Activated T-cell treated with anti-CD3 and anti-CD28 coated beads, Interleukin-2, amount 50 U/mL, for 72 hours (primary cell): ENCODE results near the gene SLC44A4. TPM values are rescaled to one million over a fixed set of nuclear protein-coding genes. Genes with fewer than 3 reads are reported as not detected.
"Not testable (repeated sequence)": the region's sequence is repeated elsewhere in the genome, so short reads cannot be mapped to it uniquely, and the experiment has no call there.

Experiments
- ATAC-seq, 2 donors: fragments of 150-1000 bp; cut with Tn5 transposase; replicated peaks in 1 of 2; 2 replicates each; pipeline ENCODE4 v1.10.0; 2021; ENCODE audit warnings: moderate library complexity in 2 of 2, mild to moderate bottlenecking in 1 of 2
- DNase-seq, 2 donors: peaks; one replicate each; pipeline ENCODE4 v3.0.0; 2021 to 2022; ENCODE audit warnings: mixed read lengths in 1 of 2
- H3K27ac Mint-ChIP-seq: one replicate; pipeline ENCODE4 v1.8.0; 2022; ENCODE audit warnings: mild to moderate bottlenecking, moderate library complexity, mixed read lengths
- H3K27me3 Mint-ChIP-seq: one replicate; pipeline ENCODE4 v1.8.0; 2022; ENCODE audit warnings: low read depth, mixed read lengths
- H3K36me3 Mint-ChIP-seq, 2 donors: one replicate each; pipeline ENCODE4 v1.8.0; 2022; ENCODE audit warnings: mixed read lengths in 2 of 2, mild to moderate bottlenecking in 1 of 2; ENCODE audit not compliant: insufficient read depth in 2 of 2
- H3K4me1 Mint-ChIP-seq: one replicate; pipeline ENCODE4 v1.8.0; 2022; ENCODE audit warnings: low read depth, mixed read lengths
- H3K4me3 Mint-ChIP-seq, 2 donors: one replicate each; pipeline ENCODE4 v1.8.0; 2022; ENCODE audit warnings: mild to moderate bottlenecking in 2 of 2, mixed read lengths in 2 of 2, moderate library complexity in 2 of 2
- H3K9me3 Mint-ChIP-seq, 2 donors: one replicate each; pipeline ENCODE4 v1.8.0; 2022; ENCODE audit warnings: mixed read lengths in 2 of 2
- total RNA-seq, 2 donors: library from RNA; stranded (reverse); gene quantifications; one replicate each; pipeline ENCODE4 v1.2.3, GENCODE V29; 2022

SLC44A4 gene
- total RNA-seq = under 1 TPM; 0.22 to 0.23 TPM

DNA sequence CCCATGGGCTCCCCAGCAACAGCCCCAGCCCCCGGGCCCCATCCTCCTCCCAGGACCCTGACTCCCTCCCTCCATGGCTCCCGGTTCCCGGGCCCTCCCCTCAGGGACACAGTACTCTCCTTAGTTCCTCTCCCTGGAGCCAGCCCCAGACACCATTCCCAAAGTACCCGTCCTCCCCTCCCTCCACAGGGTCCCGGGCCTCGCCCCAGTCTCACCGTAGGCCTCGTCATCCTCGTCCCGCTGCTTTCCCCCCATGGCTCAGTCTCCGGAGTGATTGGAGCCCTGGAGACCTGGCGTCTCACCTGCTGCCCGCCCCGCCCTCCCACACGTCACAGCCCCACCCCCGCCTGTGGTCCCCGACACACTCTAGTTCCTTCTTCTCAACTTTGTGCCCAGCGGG is at the start of gene SLC44A4:
SLC44A4 (minus strand) TSS at position 272 of the 400 bp plus-strand sequence; CDS start at position 255, 17 bp downstream.
- Mint-ChIP-seq H3K9me3 (no peaks in the 10 kb centered on the region), H3K4me1 (peaks cover 4% of the 10 kb centered on the region), H3K27ac (no peak within 1 kb of the TSS), H3K36me3 (peaks cover 8% of the 10 kb centered on the region in 2 donors), H3K4me3 (no peak within 1 kb of the TSS), H3K27me3 (no peaks in the 10 kb centered on the region)
- no peak for DNase-seq
- ATAC-seq = no peak

DNA sequence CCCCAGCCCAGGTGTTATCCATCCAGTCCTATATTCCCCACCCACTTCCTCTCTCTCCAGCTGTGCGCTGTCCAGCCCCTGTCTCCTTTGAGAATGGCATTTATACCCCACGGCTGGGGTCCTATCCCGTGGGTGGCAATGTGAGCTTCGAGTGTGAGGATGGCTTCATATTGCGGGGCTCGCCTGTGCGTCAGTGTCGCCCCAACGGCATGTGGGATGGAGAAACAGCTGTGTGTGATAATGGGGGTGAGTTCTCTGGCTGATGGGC is 49.8 kb upstream of the SLC44A4 start:
- H3K4me3 Mint-ChIP-seq = no peak overlapping the region
- ATAC-seq (no peak), DNase-seq (no peak)
- H3K36me3 Mint-ChIP-seq = no peaks in the 10 kb centered on the region
- no peaks in the 10 kb centered on the region for H3K4me1 Mint-ChIP-seq
- H3K27me3 Mint-ChIP-seq = no peaks in the 10 kb centered on the region
- no peaks in the 10 kb centered on the region for H3K9me3 Mint-ChIP-seq
- H3K27ac Mint-ChIP-seq = no peak overlapping the region

DNA sequence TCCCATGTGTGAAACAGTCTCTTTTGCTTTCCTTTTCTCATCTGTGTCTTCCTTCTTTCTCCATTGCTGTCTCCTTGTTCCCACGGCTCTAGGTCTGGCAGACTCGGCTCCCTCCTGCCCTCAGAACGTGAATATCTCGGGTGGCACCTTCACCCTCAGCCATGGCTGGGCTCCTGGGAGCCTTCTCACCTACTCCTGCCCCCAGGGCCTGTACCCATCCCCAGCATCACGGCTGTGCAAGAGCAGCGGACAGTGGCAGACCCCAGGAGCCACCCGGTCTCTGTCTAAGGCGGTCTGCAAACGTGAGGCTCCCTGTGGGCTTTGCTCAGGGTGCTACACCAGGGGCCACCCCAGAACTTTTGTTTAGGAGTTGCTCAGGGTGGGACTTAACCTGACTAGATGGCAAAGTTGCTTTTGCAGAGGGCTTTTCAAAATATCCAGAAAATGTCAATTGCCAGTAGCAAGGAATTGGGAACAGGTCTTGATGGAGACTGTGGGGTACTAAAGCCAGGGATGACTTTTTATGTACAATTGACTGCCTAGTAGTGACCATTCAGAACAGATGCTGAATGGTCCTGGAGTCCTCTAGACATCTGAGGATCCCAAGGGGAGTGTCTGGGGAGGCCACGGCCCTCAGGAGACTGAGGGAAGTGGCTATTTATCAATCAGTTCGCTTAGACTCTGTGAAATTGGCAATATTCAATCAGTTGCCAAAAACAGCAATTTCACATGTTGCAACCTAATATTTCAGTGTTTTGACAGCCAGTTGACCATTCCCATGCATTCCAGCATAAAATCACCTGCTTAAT is 49.3 kb upstream of the SLC44A4 start:
- Mint-ChIP-seq H3K9me3 (no peaks in the 10 kb centered on the region), H3K27me3 (no peaks in the 10 kb centered on the region), H3K4me1 (no peaks in the 10 kb centered on the region), H3K27ac (no peak overlapping the region), H3K4me3 (no peak overlapping the region), H3K36me3 (no peaks in the 10 kb centered on the region)
- ATAC-seq (no peak), DNase-seq (no peak)

DNA sequence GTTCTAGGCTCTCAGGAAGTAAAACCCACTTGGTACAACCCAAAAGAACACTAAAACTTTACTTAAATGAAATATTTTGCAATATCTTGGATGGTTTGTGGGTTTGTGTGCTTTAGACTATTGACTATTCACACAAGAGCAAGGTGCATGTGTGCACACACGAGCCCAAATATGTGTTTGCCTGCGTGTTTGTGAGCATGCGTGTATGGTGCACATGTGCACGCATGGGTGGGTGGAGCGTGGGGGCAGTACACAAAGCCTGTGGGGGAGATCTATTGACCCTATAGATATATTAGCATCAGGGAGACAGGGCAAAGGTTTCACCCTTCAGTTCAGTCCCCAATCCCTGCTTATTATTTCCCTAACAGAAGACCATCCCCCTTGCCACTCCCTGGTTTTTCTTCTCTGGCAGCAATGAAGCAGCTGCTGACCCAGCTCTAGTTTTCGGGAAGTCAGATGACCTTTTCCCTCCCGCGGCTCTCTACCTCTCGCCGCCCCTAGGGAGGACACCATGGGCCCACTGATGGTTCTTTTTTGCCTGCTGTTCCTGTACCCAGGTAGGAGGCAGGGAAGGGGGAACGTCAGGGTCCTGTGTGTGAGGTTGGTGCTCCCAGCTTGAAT is 48.6 kb upstream of the SLC44A4 start, which contains the start of gene C2:
C2 (plus strand) TSS at position 476 of the 621 bp plus-strand sequence; CDS start at position 512, 36 bp downstream.
- H3K27me3 Mint-ChIP-seq = no peaks in the 10 kb centered on the region
- H3K27ac Mint-ChIP-seq = no peak within 1 kb of the TSS
- ATAC-seq (no peak), DNase-seq (no peak)
- no peaks in the 10 kb centered on the region for H3K4me1 Mint-ChIP-seq
- no peaks in the 10 kb centered on the region for H3K9me3 Mint-ChIP-seq
- no peaks in the 10 kb centered on the region for H3K36me3 Mint-ChIP-seq
- H3K4me3 Mint-ChIP-seq = no peak within 1 kb of the TSS

DNA sequence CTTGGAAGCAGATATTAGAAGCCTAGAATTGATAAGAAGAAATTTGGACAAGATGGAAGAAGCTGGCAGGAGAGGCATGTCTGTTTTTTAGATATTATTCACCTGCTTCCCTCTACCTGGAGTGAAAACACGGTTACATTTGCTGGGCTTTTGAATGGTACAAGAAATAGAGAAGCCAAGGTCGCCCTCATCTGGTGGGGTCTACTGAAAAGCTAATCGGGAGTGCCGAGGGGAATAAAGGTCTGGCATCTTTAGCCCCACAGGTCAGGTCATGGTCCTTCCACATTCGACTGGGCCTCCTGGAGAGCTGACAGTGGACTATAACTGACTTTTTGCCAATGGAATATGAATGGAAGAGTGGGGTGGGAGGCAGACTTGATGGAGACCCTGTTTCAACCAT is 44.1 kb upstream of the SLC44A4 start:
- no peaks in the 10 kb centered on the region for H3K36me3 Mint-ChIP-seq
- DNase-seq (peak; percentile 50 to 52), ATAC-seq (peak; percentile 43 to 47)
- no peaks in the 10 kb centered on the region for H3K27me3 Mint-ChIP-seq
- H3K27ac Mint-ChIP-seq = no peak overlapping the region
- H3K4me3 Mint-ChIP-seq = no peak overlapping the region
- no peaks in the 10 kb centered on the region for H3K9me3 Mint-ChIP-seq
- H3K4me1 Mint-ChIP-seq = no peaks in the 10 kb centered on the region

DNA sequence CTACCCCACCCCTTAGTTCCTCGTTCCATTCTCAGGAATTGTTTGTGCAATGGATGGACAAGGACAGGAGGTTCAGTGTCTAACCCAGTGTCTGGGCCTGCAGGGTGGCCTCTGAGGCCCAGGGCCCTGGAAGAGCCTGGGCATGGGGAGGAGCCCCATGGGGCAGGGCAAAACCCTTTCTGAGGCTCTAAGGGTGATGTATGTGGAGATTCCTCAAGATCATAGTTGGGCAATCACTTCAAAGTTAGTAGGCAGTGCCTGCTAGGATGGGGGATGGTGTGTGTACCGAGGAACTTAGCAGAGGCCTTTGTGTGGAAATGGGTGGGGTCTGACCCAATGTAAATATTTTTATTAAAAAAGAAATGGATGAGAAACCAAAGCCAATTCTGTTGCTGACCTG is 42.0 kb upstream of the SLC44A4 start:
- H3K36me3 Mint-ChIP-seq = no peaks in the 10 kb centered on the region
- H3K9me3 Mint-ChIP-seq = no peaks in the 10 kb centered on the region
- H3K4me1 Mint-ChIP-seq = no peaks in the 10 kb centered on the region
- DNase-seq (no peak), ATAC-seq (no peak)
- no peak overlapping the region for H3K27ac Mint-ChIP-seq
- no peak overlapping the region for H3K4me3 Mint-ChIP-seq
- H3K27me3 Mint-ChIP-seq = peaks cover 1% of the 10 kb centered on the region

DNA sequence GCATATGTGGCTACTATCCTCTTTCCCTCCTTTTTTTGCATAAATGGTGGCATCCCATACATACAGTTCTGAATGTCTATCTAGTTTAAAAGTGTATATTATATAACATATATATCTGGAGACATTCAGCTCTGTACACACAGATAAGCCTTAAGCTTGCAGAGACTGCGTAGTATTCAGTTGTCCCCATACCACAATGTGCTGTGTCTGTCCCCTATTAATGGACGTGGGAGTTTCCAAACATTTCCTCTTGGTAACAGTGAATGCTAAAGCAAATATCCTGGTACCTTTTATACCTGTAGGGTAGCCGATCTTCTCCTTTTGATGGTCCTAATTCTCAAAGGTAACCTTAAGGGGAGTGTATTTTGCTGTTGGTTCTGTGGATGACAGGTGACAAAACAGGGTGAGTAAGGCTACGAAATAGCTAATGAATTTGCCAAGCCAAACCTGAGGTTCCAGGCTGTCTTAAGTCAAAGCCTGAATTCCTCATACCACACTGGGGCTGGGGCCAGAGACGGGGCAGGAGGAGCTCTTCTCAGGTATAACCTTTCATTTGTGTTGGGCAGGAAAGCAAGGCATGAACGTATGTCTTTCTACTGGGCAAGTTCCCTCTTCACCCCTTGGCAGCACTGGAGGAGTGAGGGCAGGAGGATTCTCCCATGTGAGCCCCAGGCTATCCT is 41.0 kb upstream of the SLC44A4 start:
- no peaks in the 10 kb centered on the region for H3K4me1 Mint-ChIP-seq
- no peaks in the 10 kb centered on the region for H3K9me3 Mint-ChIP-seq
- H3K27me3 Mint-ChIP-seq = peaks cover 9% of the 10 kb centered on the region
- no peak overlapping the region for H3K4me3 Mint-ChIP-seq
- H3K27ac Mint-ChIP-seq = no peak overlapping the region
- ATAC-seq (no peak), DNase-seq (no peak)
- no peaks in the 10 kb centered on the region for H3K36me3 Mint-ChIP-seq

DNA sequence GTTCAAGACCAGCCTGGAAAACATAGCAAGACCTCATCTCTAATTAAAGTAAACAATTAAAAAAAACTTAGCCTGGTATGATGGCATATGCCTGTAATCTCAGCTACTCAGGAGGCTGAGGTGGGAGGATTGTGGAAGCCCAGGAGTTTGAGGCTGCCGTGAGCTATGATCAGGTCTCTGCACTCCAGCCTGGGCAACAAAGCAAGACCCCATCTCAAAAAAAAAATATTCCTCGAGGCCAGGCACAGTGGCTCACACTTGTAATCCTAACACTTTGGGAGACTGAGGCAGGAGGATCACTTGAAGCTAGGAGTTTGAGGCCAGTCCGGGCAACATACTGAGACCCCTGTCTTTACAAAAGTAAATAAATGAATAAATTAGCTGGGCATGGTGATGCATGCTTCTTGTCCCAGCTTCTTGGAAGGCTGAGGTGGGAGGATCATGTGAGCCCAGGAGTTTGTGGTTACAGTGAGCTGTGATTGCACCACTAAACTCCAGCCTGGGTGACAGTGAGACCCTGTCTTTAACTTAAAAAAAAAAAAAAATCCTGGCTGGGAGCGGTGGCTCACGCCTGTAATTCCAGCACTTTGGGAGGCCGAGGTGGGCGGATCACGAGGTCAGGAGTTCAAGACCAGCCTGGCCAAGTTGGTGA is 39.4 kb upstream of the SLC44A4 start:
- ATAC-seq = no peak
- no peaks in the 10 kb centered on the region for H3K4me1 Mint-ChIP-seq
- DNase-seq = no peak
- no peak overlapping the region for H3K4me3 Mint-ChIP-seq
- H3K36me3 Mint-ChIP-seq = no peaks in the 10 kb centered on the region
- H3K27me3 Mint-ChIP-seq = peaks cover 9% of the 10 kb centered on the region
- no peaks in the 10 kb centered on the region for H3K9me3 Mint-ChIP-seq
- H3K27ac Mint-ChIP-seq = no peak overlapping the region

DNA sequence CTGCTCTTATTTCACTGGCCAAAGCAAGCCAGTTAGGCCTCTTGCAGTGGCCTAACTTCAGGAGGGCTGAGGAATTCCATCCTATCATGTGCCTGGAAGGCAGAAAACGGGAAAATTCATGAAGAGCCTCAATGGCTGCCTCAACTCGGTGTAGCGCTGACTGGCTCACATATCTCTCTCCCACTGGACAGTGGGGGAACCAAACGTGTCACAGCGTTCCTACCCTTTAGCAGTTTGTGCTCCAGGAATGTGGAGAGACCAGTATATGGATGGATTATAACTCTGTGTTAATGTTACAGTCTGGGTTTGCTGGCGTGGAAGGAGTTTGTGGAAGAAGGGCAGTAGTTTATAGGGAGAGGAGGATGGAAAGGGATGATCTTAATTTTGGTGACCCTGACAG is 37.0 kb upstream of the SLC44A4 start:
- H3K4me1 Mint-ChIP-seq = peaks cover 17% of the 10 kb centered on the region
- H3K27me3 Mint-ChIP-seq = peaks cover 9% of the 10 kb centered on the region
- H3K9me3 Mint-ChIP-seq = no peaks in the 10 kb centered on the region
- no peak for DNase-seq
- no peak overlapping the region for H3K27ac Mint-ChIP-seq
- H3K36me3 Mint-ChIP-seq = no peaks in the 10 kb centered on the region
- no peak for ATAC-seq
- H3K4me3 Mint-ChIP-seq = no peak overlapping the region

DNA sequence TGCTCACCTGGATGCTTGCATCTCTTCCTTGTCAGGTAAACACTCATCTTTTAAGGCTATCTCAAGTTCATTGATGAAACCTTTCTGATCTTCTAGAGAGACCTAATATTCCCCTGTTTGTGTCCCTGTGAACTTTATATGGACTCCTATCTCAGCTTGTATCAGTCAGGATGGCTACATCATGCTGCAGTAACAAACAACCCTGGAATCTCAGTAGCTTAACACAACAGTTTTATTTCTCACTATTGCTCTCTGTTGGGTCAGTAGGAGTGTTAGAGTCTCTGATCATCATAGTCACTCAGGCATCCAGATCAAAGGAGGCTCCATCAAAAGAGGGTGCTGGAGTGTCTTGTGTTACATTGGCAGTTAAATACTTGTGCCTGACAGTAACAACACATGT is 36.6 kb upstream of the SLC44A4 start:
- no peaks in the 10 kb centered on the region for H3K9me3 Mint-ChIP-seq
- no peak overlapping the region for H3K4me3 Mint-ChIP-seq
- no peaks in the 10 kb centered on the region for H3K36me3 Mint-ChIP-seq
- no peak for DNase-seq
- H3K4me1 Mint-ChIP-seq = peaks cover 19% of the 10 kb centered on the region
- peaks cover 9% of the 10 kb centered on the region for H3K27me3 Mint-ChIP-seq
- no peak overlapping the region for H3K27ac Mint-ChIP-seq
- ATAC-seq = no peak

DNA sequence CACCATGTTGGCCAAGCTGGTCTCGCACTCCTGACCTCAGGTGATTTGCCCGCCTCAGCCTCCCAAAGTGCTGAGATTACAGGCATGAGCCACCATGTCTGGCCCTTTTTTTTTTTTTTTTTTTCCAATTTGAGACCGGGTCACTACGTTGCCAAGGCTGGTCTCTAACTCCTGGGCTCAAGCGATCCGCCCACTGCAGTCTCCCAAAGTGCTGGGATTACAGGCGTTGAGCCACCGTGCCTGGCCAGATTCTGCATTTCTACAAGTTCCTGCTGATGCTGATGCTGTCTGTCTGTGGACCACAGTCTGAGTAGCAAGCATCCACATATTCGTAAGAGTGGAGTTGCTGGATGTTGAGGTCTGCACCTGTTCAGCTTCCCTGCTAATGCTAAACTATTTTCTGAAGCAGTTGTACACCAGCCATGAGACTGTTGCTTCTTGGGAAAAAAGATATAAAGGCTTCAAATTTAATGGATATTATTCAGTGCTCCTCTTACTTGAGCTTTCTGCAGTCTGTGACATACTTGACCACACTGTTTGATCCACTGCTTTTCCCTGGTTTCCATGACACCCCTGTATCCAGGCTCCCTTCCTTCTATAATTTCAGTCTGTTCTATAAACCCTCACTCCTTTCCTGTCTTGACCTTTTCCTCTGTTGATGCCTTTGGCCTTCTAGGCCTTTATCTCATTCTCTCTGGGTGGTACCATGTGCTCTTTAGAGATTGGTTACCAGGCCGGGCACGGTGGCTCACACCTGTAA is 33.2 kb upstream of the SLC44A4 start:
- peaks cover 31% of the 10 kb centered on the region for H3K4me1 Mint-ChIP-seq
- peaks cover 9% of the 10 kb centered on the region for H3K27me3 Mint-ChIP-seq
- H3K27ac Mint-ChIP-seq = no peak overlapping the region
- no peak for DNase-seq
- H3K9me3 Mint-ChIP-seq = no peaks in the 10 kb centered on the region
- ATAC-seq = no peak
- H3K36me3 Mint-ChIP-seq = no peaks in the 10 kb centered on the region
- H3K4me3 Mint-ChIP-seq = peak overlapping the region in 1 of 2 donors; percentile 22

DNA sequence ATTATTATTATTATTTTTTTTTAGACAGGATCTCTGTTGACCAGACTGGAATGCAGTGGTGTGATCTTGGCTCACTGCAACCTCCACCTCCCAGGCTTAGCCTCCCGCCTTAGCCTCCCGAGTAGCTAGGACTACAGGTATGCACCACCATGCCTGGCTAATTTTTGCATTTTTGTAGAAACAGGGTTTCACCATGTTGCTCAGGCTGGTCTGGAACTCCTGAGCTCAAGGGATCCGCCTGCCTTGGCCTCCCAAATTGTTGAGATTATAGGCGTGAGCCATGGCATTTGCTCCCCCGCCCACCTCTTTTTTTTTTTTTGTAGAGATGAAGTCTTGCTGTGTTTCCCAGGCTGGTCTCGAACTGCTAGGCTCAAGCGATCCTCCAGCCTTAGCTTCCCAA is 30.5 kb upstream of the SLC44A4 start:
- not testable (repeated sequence) for ATAC-seq, H3K36me3 Mint-ChIP-seq, H3K9me3 Mint-ChIP-seq, H3K4me3 Mint-ChIP-seq, H3K27ac Mint-ChIP-seq, DNase-seq, H3K27me3 Mint-ChIP-seq
- H3K4me1 Mint-ChIP-seq = peaks cover 31% of the 10 kb centered on the region
